Hepatocyte (in vitro differentiated cells): ENCODE data around the gene SKAP1. TPM values are rescaled to one million over a fixed set of nuclear protein-coding genes. Genes with fewer than 3 reads are reported as not detected.

ENCODE experiments used
- DNase-seq: peaks from one replicate; pipeline ENCODE4 v3.0.0-alpha.2; 2016; ENCODE audit warnings: low spot score
- H2AFZ ChIP-seq: fragments of 200-600 bp; sonication (generic); 2 replicates; pipeline ENCODE4 v1.6.0; 2016; ENCODE audit warnings: antibody characterized with exemption, mild to moderate bottlenecking
- H3K27ac ChIP-seq: fragments of 200-600 bp; sonication (generic); 2 replicates; pipeline ENCODE4 v1.5.1; 2016; ENCODE audit warnings: mild to moderate bottlenecking
- H3K27me3 ChIP-seq: fragments of 200-600 bp; sonication (generic); 2 replicates; pipeline ENCODE4 v1.6.1; 2016
- H3K36me3 ChIP-seq: fragments of 200-600 bp; sonication (generic); replicated peaks from 2 replicates; pipeline ENCODE4 v1.5.1; 2016; ENCODE audit warnings: low read depth; ENCODE audit not compliant: insufficient read depth
- H3K4me1 ChIP-seq: fragments of 200-600 bp; sonication (generic); 2 replicates; pipeline ENCODE4 v1.5.1; 2016; ENCODE audit warnings: mild to moderate bottlenecking, moderate library complexity; ENCODE audit not compliant: insufficient read depth
- H3K4me2 ChIP-seq: fragments of 200-600 bp; sonication (generic); 2 replicates; pipeline ENCODE4 v1.6.0; 2016
- H3K4me3 ChIP-seq: fragments of 200-600 bp; sonication (generic); 2 replicates; pipeline ENCODE4 v1.5.1; 2016; ENCODE audit warnings: mild to moderate bottlenecking
- H3K79me2 ChIP-seq: fragments of 200-600 bp; sonication (generic); 2 replicates; pipeline ENCODE4 v1.6.0; 2017; ENCODE audit warnings: mild to moderate bottlenecking
- H3K9me2 ChIP-seq: fragments of 200-600 bp; sonication (generic); replicated peaks from 2 replicates; pipeline ENCODE4 v1.6.0; 2017; ENCODE audit warnings: mild to moderate bottlenecking; ENCODE audit not compliant: insufficient read depth
- H3K9me3 ChIP-seq: fragments of 200-600 bp; sonication (generic); 2 replicates; pipeline ENCODE4 v1.5.1; 2016; ENCODE audit warnings: low read depth, mild to moderate bottlenecking
- H4K20me1 ChIP-seq: fragments of 200-600 bp; sonication (generic); 2 replicates; pipeline ENCODE4 v1.6.0; 2016; ENCODE audit warnings: mild to moderate bottlenecking; ENCODE audit not compliant: insufficient read depth, poor library complexity, severe bottlenecking
- CTCF ChIP-seq: fragments of 200-600 bp; sonication (generic); IDR thresholded peaks from 2 replicates; pipeline ENCODE4 v1.5.1; 2016; ENCODE audit warnings: antibody characterized with exemption, mild to moderate bottlenecking; ENCODE audit not compliant: poor library complexity
- EZH2 ChIP-seq: fragments of 200-600 bp; sonication (generic); IDR thresholded peaks from 2 replicates; pipeline ENCODE4 v1.6.1; 2016; ENCODE audit warnings: antibody characterized with exemption, mild to moderate bottlenecking, borderline replicate concordance
- EZH2phosphoT487 ChIP-seq: fragments of 200-600 bp; sonication (generic); IDR thresholded peaks from one replicate; pipeline ENCODE4 v1.6.1; 2018; ENCODE audit warnings: antibody characterized with exemption, mild to moderate bottlenecking, low read depth, moderate library complexity; ENCODE audit not compliant: unreplicated experiment, severe bottlenecking
- WGBS: methylation state at CpG from one replicate; pipeline ENCODE4 v1.1.6; 2016; ENCODE audit warnings: low lambda C conversion rate; ENCODE audit errors: missing lambda C conversion rate; 5-methylcytosine and 5-hydroxymethylcytosine counted together
- microRNA counts: library from miRNA; unstranded; fragments of <30 nt; microRNA quantifications from one replicate; lab custom pipeline; 2017
- microRNA-seq: library from miRNA; unstranded; fragments of <30 nt; microRNA quantifications from one replicate; pipeline ENCODE4, GENCODE V29; 2017
- polyA plus RNA-seq: library from polyadenylated mRNA; unstranded; fragments of >200 nt; fragmentation: Nextera tagmentation; extraction: Ambion mirVana; gene quantifications from 2 replicates; pipeline ENCODE4 v1.2.1, GENCODE V29; 2016
- small RNA-seq: library from RNA; depleted of rRNA; stranded (forward); fragments of <200 nt; gene quantifications from one replicate; pipeline ENCODE3, GENCODE V24; 2014
- total RNA-seq: library from RNA; depleted of rRNA; stranded (reverse); fragments of >200 nt; gene quantifications from 2 replicates; pipeline ENCODE4 v1.2.3, GENCODE V29; 2014

SKAP1 gene
- total and polyA plus RNA-seq, 2 experiments from 2014 or later, result 1.4 to 3.0 TPM

GRCh38 chr17:48093341-48094045 lies 336.5 kb downstream of the SKAP1 start:
- Histone ChIP-seq H3K4me3 (no peak overlapping the region), H3K4me1 (no peaks in the 10 kb centered on the region), H3K27me3 (no peaks in the 10 kb centered on the region), H3K9me2 (no peaks in the 10 kb centered on the region), H4K20me1 (peaks cover 52% of the 10 kb centered on the region), H2AFZ (no peak overlapping the region), H3K79me2 (peaks cover 98% of the 10 kb centered on the region), H3K27ac (no peak overlapping the region), H3K9me3 (no peaks in the 10 kb centered on the region), H3K4me2 (no peak overlapping the region), H3K36me3 (no peaks in the 10 kb centered on the region)
- 90% methylated on average over 11 of the region's 11 CpGs for WGBS
- TF ChIP-seq CTCF (no peak), EZH2 (no peak)
- DNase-seq, result no peak

- H3K79me2 ChIP-seq, result peaks cover 93% of the 10 kb centered on the region
- no peak overlapping the region for H3K27ac ChIP-seq
- whole genome bisulfite sequencing, result 55% methylated on average over 2 of the region's 2 CpGs
- peaks cover 57% of the 10 kb centered on the region for H4K20me1 ChIP-seq
- no peaks in the 10 kb centered on the region for H3K36me3 ChIP-seq
- no peak overlapping the region for H3K4me3 ChIP-seq
- no peaks in the 10 kb centered on the region for H3K9me3 ChIP-seq
- TF ChIP-seq CTCF (no peak), EZH2 (no peak), EZH2phosphoT487 (no peak)
- H2AFZ ChIP-seq, result no peak overlapping the region
- H3K4me1 ChIP-seq, result peaks cover 4% of the 10 kb centered on the region
- DNase-seq, result no peak
- H3K9me2 ChIP-seq, result no peaks in the 10 kb centered on the region
- no peak overlapping the region for H3K4me2 ChIP-seq
- H3K27me3 ChIP-seq, result no peaks in the 10 kb centered on the region
These were observed 345.1 kb downstream of the SKAP1 start for GRCh38 chr17:48084932-48085331.

MicroRNAs within 50 kb of the gene (microRNA counts, 767-probe panel; counts per million panel counts)
- not detected for microRNA hsa-miR-1203 (lab: Ali Mortazavi, UCI)

Small RNA genes within 50 kb of the gene (microRNA-seq; reads per million reads assigned to microRNA genes)
- not detected for gene MIR1203

Small RNA genes within 50 kb of the gene (small RNA-seq; reads per million reads assigned to genes)
- gene MIR1203 (not detected), gene RF00012 (not detected), gene RF00019 (not detected), gene RNU6-1152P (not detected), gene RNU6-1201P (not detected)

Other genes starting within 250 kb of the SKAP1 start
- gene HOXB1, start 100.8 kb upstream of the SKAP1 start, total RNA-seq, result not detected in 2 replicates
- not detected in 2 replicates for gene HOXB1, start 100.8 kb upstream of the SKAP1 start, polyA plus RNA-seq
- 5.6 and 6.7 TPM in 2 replicates for gene HOXB2, start 114.9 kb upstream of the SKAP1 start, total RNA-seq
- 20.7 and 29.9 TPM in 2 replicates for gene HOXB2, start 114.9 kb upstream of the SKAP1 start, polyA plus RNA-seq
- gene HOXB4, start 148.1 kb upstream of the SKAP1 start, total RNA-seq, result 1.4 and 2.2 TPM in 2 replicates
- gene HOXB4, start 148.1 kb upstream of the SKAP1 start, polyA plus RNA-seq, result 1.8 and 2.0 TPM in 2 replicates
- gene HOXB3, start 160.0 kb upstream of the SKAP1 start, total RNA-seq, result 1.8 and 5.9 TPM in 2 replicates
- 1.8 and 4.0 TPM in 2 replicates for gene HOXB3, start 160.0 kb upstream of the SKAP1 start, polyA plus RNA-seq
- gene HOXB5, start 163.6 kb upstream of the SKAP1 start, total RNA-seq, result 0.27 and 0.36 TPM in 2 replicates
- gene HOXB5, start 163.6 kb upstream of the SKAP1 start, polyA plus RNA-seq, result 3.3 and 4.4 TPM in 2 replicates
- 4.1 and 4.8 TPM in 2 replicates for gene HOXB6, start 174.8 kb upstream of the SKAP1 start, total RNA-seq
- gene HOXB6, start 174.8 kb upstream of the SKAP1 start, polyA plus RNA-seq, result 7.7 and 12.9 TPM in 2 replicates
- 4.1 and 6.7 TPM in 2 replicates for gene HOXB7, start 180.8 kb upstream of the SKAP1 start, total RNA-seq
- gene HOXB7, start 180.8 kb upstream of the SKAP1 start, polyA plus RNA-seq, result 13.7 and 15.9 TPM in 2 replicates
- gene HOXB8, start 185.1 kb upstream of the SKAP1 start, total RNA-seq, result 0.57 and 1.6 TPM in 2 replicates
- 0.31 and 1.3 TPM in 2 replicates for gene HOXB8, start 185.1 kb upstream of the SKAP1 start, polyA plus RNA-seq
- 1.5 and 2.1 TPM in 2 replicates for gene HOXB9, start 196.1 kb upstream of the SKAP1 start, total RNA-seq
- 0.73 and 2.5 TPM in 2 replicates for gene HOXB9, start 196.1 kb upstream of the SKAP1 start, polyA plus RNA-seq